Skeletal muscle tissue (tissue), 4 donors: Measurements from ENCODE around the gene TMIGD3. TPM values are rescaled to one million over a fixed set of nuclear protein-coding genes. Genes with fewer than 3 reads are reported as not detected.
A peak's percentile ranks its signal among the peaks of the same experiment; 100 is the strongest.

ENCODE experiments used
- H3K27ac ChIP-seq: one replicate; pipeline ENCODE4 v1.7.0; 2013; ENCODE audit warnings: mild to moderate bottlenecking, low read depth, low read length, inconsistent platforms
- H3K27me3 ChIP-seq, 3 donors: one replicate each; pipeline ENCODE4 v1.7.0; 2013; ENCODE audit warnings: low read length in 3 of 3; ENCODE audit not compliant: control insufficient read depth in 3 of 3, insufficient read depth in 3 of 3
- H3K36me3 ChIP-seq, 3 donors: one replicate each; pipeline ENCODE4 v1.7.0; 2013; ENCODE audit warnings: low read length in 3 of 3; ENCODE audit not compliant: control insufficient read depth in 3 of 3, insufficient read depth in 3 of 3
- H3K4me1 ChIP-seq, 3 donors: one replicate each; pipeline ENCODE4 v1.7.0; 2013; ENCODE audit warnings: low read length in 3 of 3, mild to moderate bottlenecking in 3 of 3; ENCODE audit not compliant: control insufficient read depth in 3 of 3, insufficient read depth in 3 of 3
- H3K4me3 ChIP-seq, 3 donors: one replicate each; pipeline ENCODE4 v1.7.0; 2013; ENCODE audit warnings: low read length in 3 of 3
- H3K9ac ChIP-seq, 3 donors: one replicate each; pipeline ENCODE4 v1.7.0; 2013; ENCODE audit warnings: low read length in 3 of 3, mild to moderate bottlenecking in 3 of 3, moderate library complexity in 2 of 3, low read depth in 1 of 3
- H3K9me3 ChIP-seq, 3 donors: one replicate each; pipeline ENCODE4 v1.7.0; 2013; ENCODE audit warnings: low read length in 3 of 3; ENCODE audit not compliant: control insufficient read depth in 3 of 3
- total RNA-seq: library from RNA; depleted of rRNA; stranded (reverse); fragments of >200 nt; gene quantifications from one replicate; pipeline ENCODE4 v1.2.3, GENCODE V29; 2014
- donor health status: Osteomylitis.

The TMIGD3 gene
- total RNA-seq, 1 donor from 2014 or later, result 1.6 TPM

DNA sequence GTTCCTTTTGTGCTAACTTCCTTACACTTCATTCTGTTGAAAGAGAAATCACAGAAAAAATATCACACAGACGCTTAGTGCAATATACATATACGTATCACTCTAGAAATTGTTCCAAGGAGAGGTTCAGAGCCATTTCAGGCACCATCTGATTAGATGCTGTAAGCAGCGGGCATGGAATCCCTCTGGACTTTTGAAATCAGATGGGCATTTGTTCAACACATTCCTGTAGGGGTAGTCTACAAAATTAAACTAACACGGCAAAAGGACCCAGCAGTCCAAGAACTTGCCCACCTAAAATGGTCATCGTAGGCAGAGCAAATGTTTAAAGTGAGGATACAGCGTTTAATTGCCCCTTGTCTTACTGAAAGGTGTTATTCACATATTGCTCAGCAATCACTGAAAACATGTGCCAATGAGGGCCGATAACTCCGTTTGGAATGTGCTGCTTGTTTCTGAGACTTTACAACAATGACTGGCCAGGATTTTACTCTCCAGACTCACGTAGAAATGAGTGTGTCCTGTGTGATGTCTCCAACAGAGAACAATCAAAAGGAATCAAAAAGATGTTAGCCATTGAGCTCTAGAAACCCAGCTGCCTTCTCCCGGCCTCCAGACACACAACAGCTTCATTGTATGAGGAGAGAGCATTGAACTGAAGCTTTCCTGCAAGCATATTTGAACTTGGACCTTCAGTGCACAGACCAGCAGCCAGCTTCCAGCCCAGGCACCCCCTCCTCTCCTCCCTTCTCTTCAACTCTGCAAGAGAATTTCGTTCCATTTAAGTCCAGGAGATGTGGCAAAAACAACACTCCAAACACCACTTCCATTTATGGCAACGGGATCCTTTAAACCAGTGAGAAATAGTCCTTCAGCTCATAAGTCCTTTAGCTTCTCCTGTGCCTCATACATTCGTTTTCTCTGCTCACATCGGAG lies 32.1 kb upstream of the TMIGD3 start:
- H3K27me3 ChIP-seq, result no peaks in the 10 kb centered on the region
- H3K4me1 ChIP-seq, result no peaks in the 10 kb centered on the region
- H3K9ac ChIP-seq, result no peak overlapping the region
- H3K27ac ChIP-seq, result no peak overlapping the region
- H3K4me3 ChIP-seq, result no peak overlapping the region
- H3K36me3 ChIP-seq, result no peaks in the 10 kb centered on the region
- H3K9me3 ChIP-seq, result no peaks in the 10 kb centered on the region

DNA sequence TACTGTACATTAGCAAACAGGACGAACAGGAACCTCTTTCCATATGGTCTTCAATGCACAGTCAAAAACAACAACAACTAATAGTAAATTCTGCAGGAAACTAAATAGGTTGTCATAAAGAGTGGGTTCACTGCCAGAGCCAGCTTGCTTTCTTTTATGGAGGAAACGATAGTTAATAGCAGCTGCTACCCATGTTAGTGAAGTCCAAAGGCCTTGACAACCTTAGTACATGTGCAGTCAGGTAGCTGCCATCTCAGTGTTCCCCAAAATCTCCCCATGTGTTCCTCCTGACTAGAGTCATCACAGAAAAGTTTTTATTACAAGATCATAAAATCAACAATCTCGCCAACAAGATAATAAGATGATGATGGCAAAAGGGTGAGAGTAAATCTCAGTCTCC lies 16.6 kb upstream of the TMIGD3 start:
- Histone ChIP-seq H3K9ac (no peak overlapping the region), H3K9me3 (no peaks in the 10 kb centered on the region), H3K27me3 (peaks cover 0 to 8% (median 4%) of the 10 kb centered on the region in 3 donors), H3K4me1 (peaks cover 16 to 19% (median 18%) of the 10 kb centered on the region in 3 donors), H3K27ac (no peak overlapping the region), H3K36me3 (no peaks in the 10 kb centered on the region), H3K4me3 (no peak overlapping the region)

DNA sequence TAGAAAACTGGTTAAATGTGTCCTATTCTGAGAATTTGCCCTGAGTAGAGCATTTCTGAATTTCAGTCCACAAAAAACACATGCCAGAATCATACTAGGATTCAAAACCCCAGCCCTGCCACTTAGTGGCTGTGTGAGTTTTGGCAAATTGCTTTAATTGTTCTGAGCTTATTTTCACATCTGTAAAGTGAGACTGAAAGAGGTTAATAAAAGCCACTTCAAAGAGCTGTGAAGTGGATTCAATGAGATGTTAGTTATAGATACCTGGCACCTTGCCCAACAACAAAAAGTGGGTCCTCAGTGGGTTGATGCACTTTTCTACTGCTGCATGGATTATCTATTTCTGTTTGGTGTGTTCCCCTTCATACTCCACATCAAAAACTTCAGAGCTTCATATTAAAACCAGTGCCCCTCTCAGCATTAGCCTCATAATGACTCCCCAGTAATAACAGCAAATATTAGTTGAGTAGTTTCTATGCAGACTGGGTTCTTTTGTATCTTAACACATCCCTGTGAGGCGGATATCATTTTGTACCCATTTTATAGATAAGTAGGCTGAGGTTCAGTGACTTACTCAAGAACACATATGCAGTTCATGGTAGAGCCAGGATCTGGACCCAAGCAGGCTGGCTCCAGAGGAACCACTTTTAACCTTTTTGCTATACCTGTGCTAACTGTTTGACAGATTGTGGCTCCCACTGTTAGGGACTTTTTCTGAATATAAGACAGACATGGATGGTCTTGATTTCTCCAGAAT lies 14.2 kb upstream of the TMIGD3 start:
- H3K4me3 ChIP-seq, result no peak overlapping the region
- no peak overlapping the region for H3K27ac ChIP-seq
- H3K27me3 ChIP-seq, result peaks cover 0 to 8% (median 4%) of the 10 kb centered on the region in 3 donors
- H3K36me3 ChIP-seq, result no peaks in the 10 kb centered on the region
- peaks cover 16 to 20% (median 19%) of the 10 kb centered on the region in 3 donors for H3K4me1 ChIP-seq
- H3K9me3 ChIP-seq, result no peaks in the 10 kb centered on the region
- no peak overlapping the region for H3K9ac ChIP-seq

DNA sequence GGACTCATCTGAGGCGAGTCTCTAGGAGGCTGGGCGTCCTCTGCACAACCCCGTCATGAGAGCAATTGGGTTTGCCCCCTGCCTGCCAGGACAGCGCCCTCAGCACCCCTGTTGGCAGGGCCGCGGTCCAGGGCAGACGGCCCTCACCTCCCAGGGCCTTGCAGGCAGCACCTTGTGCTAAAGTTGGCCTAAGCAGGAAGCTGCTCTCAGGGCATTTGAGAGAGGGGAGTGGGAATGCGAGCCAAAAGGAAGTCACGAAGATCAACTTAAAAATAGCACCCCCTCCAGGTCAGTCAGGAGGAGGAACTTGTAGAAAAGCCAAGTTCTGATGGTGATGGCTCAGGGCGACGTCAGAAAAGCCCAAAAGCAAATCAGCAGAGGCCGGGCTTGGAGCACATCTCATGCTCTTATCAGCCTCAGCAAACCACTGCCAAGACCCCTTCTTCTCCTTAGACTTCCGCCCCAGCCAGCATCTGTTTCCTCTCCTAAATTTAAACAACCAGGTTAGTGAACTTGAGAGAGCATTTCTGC lies 12.6 kb upstream of the TMIGD3 start:
- Histone ChIP-seq H3K27me3 (peaks cover 0 to 8% (median 4%) of the 10 kb centered on the region in 3 donors), H3K4me1 (peaks cover 16 to 20% (median 20%) of the 10 kb centered on the region in 3 donors), H3K9ac (peak overlapping the region; percentile 36 to 74 (median 51))

DNA sequence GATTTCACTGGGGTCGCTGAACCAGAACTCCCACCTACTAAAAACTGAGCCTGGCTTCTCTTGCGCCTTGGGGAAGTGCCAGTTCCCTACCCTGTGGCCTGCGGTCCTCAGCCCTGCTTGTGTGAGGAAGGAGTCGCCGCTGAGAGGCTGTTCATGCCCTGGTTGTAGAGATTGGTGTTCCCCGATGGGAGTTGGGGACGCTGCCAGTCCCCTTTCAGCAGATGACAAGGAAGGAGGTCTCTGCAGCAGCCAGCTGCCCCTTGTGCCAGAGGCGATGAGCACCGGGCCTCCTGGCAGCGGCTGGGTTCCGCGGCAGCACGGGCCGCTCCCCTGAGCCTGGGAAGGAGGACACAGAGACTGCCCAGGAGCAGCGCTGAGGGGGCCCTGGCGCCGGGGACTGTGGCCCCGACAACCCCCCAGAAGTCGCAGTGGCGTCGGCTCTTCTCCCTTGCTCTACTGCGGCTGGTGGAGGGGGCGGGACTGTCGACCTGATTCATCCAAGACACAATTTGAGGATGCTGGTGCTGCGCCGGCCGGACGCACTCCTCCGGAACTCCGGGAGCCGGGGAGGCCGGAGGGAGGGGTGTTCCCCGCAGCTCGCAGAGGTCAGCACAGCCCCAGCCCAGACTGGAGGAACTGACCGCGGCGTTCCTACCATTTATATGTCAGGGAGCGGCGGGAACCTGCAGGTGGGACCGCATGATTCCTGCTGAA lies 12.0 kb upstream of the TMIGD3 start:
- H3K4me3 ChIP-seq, result peak overlapping the region; percentile 56 to 65 (median 61)
- H3K27ac ChIP-seq, result peak overlapping the region; percentile 68
- H3K4me1 ChIP-seq, result peaks cover 16 to 20% (median 20%) of the 10 kb centered on the region in 3 donors
- H3K27me3 ChIP-seq, result peaks cover 0 to 8% (median 4%) of the 10 kb centered on the region in 3 donors
- no peaks in the 10 kb centered on the region for H3K36me3 ChIP-seq
- H3K9me3 ChIP-seq, result no peaks in the 10 kb centered on the region
- H3K9ac ChIP-seq, result peak overlapping the region; percentile 36 to 74 (median 51)

More for the DNA sequence above, 12.6 kb upstream of the TMIGD3 start:
- no peaks in the 10 kb centered on the region for H3K36me3 ChIP-seq
- peak overlapping the region; percentile 68 for H3K27ac ChIP-seq
- peak overlapping the region; percentile 56 to 65 (median 61) for H3K4me3 ChIP-seq
- no peaks in the 10 kb centered on the region for H3K9me3 ChIP-seq

DNA sequence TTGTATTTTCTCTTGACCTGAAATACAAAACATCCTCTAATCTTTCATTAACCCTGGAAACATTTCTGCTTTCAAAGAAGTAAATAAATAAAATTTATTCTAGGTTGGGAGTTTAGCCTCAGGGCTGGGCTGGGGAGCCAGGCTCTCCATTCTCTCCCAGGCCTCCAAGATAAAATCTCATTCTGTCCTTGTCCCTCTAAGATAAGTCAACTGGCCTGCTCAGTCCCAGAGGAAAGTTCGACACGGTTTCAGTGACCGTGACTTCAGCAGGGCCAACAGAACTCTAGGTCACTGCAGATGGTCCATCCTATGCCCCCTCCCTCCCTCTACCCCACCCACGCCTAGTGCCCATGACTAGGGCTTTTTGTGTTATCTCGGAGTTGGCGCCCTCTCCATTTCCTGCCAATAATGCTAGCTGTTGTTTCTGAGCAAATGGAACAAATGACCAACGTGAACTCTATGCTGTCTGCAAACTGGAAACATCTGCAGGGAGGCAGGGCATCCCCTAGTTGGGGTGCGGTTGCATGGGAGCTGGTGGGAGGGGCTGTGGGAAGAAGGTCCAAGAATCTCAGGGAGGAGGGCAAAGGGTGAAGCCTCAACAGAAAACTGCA lies 10.1 kb upstream of the TMIGD3 start:
- no peak overlapping the region for H3K27ac ChIP-seq
- H3K4me1 ChIP-seq, result peaks cover 27 to 39% (median 32%) of the 10 kb centered on the region in 3 donors
- H3K36me3 ChIP-seq, result no peaks in the 10 kb centered on the region
- no peaks in the 10 kb centered on the region for H3K9me3 ChIP-seq
- H3K27me3 ChIP-seq, result peaks cover 0 to 8% (median 4%) of the 10 kb centered on the region in 3 donors
- H3K4me3 ChIP-seq, result no peak overlapping the region
- no peak overlapping the region for H3K9ac ChIP-seq

DNA sequence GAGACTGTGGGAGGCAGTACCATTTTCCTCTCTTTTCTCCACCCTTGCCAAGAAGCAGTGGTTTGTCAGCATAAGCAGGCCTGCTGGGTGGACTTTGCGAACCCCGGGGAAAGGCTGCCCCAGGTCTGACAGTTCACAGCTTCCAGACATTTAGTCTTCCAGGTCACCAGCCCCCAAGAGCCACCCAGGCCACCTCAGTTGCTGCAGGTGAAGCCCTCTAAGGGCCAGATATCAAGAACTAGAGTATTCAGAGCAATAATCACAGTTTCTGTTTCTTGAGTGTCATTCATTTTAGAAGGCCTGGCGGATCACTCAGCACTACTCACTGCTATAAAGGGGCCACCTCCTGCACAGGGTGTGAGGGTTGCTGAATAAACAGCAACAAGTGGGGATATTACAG lies 9.5 kb upstream of the TMIGD3 start:
- no peaks in the 10 kb centered on the region for H3K36me3 ChIP-seq
- H3K4me3 ChIP-seq, result no peak overlapping the region
- peaks cover 0 to 8% (median 4%) of the 10 kb centered on the region in 3 donors for H3K27me3 ChIP-seq
- peaks cover 32 to 44% (median 36%) of the 10 kb centered on the region in 3 donors for H3K4me1 ChIP-seq
- no peak overlapping the region for H3K27ac ChIP-seq
- H3K9me3 ChIP-seq, result no peaks in the 10 kb centered on the region
- no peak overlapping the region for H3K9ac ChIP-seq

DNA sequence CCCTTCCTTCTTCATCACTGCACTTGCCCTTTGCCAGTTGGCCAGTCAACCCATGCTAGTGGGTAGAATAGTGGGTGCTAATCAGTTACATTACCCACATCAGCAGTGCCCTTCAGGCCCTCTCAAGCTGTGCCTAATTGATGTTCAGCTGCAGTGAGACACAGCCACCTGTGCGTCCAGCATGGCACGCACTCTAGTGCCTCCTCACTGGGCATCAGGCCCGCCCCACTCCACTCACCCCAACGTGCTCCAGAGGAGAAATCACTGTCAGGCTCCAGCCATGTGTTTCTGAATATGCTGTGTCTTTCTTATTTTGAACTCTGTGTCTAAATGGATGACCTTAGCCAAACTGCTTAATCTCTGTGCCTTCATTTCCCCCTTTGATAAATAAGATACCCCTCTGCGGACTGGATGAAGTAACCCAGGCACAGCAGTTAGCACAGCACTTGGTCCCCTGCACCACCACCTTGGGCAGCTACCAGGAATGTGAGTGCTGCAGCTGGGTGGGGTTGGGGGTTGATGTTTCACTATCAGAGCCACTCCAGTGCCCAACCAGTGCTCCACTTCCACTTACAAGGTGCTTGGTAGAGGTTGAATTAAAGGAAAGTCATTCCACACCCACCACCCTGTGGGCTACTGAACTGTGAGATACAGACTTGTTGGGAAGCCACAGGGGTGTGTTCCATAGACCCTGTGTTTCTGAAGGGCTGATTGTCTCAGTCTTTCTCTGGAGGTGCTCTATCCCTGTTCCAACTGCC lies 8.9 kb upstream of the TMIGD3 start:
- Histone ChIP-seq H3K9me3 (no peaks in the 10 kb centered on the region), H3K36me3 (no peaks in the 10 kb centered on the region), H3K4me1 (peaks cover 38 to 50% (median 42%) of the 10 kb centered on the region in 3 donors), H3K9ac (no peak overlapping the region), H3K27ac (no peak overlapping the region), H3K27me3 (peaks cover 0 to 8% (median 4%) of the 10 kb centered on the region in 3 donors), H3K4me3 (no peak overlapping the region)
